H1 (cell line): ENCODE data around the gene GLTPD2. TPM values are rescaled to one million over a fixed set of nuclear protein-coding genes. Genes with fewer than 3 reads are reported as not detected.

Experiments
- CTCF ChIA-PET: fragments of 300-600 bp; sonication (Branson Sonifier 250); formaldehyde crosslinking; loops from one replicate; lab custom pipeline; 2021; ENCODE audit not compliant: partially characterized antibody; lab: Charles Lee
- POLR2A ChIA-PET: fragments of 300-600 bp; sonication (Branson Sonifier 250); formaldehyde crosslinking; loops from one replicate; lab custom pipeline; 2021; ENCODE audit warnings: inconsistent platforms; ENCODE audit not compliant: partially characterized antibody; lab: Charles Lee
- DNase-seq, 2 experiments: peaks; one replicate each; pipeline versions ENCODE4 v3.0.0 to v3.0.0-alpha.2; 2010 to 2022; ENCODE audit warnings: low spot score in 2 of 2, low read depth in 1 of 2, mixed read lengths in 1 of 2
- FAIRE-seq: peaks from 2 replicates; lab custom pipeline; 2011; peaks lifted over from hg19 to GRCh38; lab: Jason Lieb, UNC
- H2AFZ ChIP-seq: 2 replicates; pipeline ENCODE4 v1.8.1; 2012; ENCODE audit warnings: low read length, inconsistent platforms
- H2AK5ac ChIP-seq: 2 replicates; pipeline ENCODE4 v1.6.1; 2013; ENCODE audit warnings: low read depth, low read length
- H2BK120ac ChIP-seq: replicated peaks from 2 replicates; pipeline ENCODE3; 2013; ENCODE audit warnings: low read depth, low read length, inconsistent platforms
- H2BK12ac ChIP-seq: 2 replicates; pipeline ENCODE4 v1.6.1; 2013; ENCODE audit warnings: low read depth, low read length
- H2BK15ac ChIP-seq: 2 replicates; pipeline ENCODE4 v1.6.1; 2013; ENCODE audit warnings: low read length
- H2BK20ac ChIP-seq: 2 replicates; pipeline ENCODE4 v1.6.1; 2013; ENCODE audit warnings: low read length
- H2BK5ac ChIP-seq: 2 replicates; pipeline ENCODE4 v1.6.1; 2013; ENCODE audit warnings: low read depth, low read length
- H3K14ac ChIP-seq: 2 replicates; pipeline ENCODE4 v1.6.1; 2013; ENCODE audit warnings: inconsistent platforms; ENCODE audit not compliant: insufficient read length
- H3K18ac ChIP-seq: 2 replicates; pipeline ENCODE4 v1.6.1; 2013; ENCODE audit warnings: low read length; ENCODE audit errors: extremely low read depth
- H3K23ac ChIP-seq: 2 replicates; pipeline ENCODE4 v1.6.1; 2013; ENCODE audit warnings: inconsistent platforms; ENCODE audit not compliant: insufficient read length
- H3K23me2 ChIP-seq: 2 replicates; pipeline ENCODE4 v1.6.1; 2013; ENCODE audit warnings: low read depth, low read length
- H3K27ac ChIP-seq: 2 replicates; pipeline ENCODE4 v1.6.1; 2011; ENCODE audit warnings: low read depth, low read length, inconsistent platforms
- H3K27me3 ChIP-seq, 4 experiments: replicated peaks in 1 of 4; 1 replicate in 1 of 4; 2 replicates in 3 of 4; pipeline versions ENCODE4 v1.6.1 to v1.8.1; 2011 to 2013; ENCODE audit warnings: low read length in 3 of 4, mild to moderate bottlenecking in 3 of 4, inconsistent platforms in 2 of 4, mixed read lengths in 2 of 4, moderate library complexity in 1 of 4; ENCODE audit not compliant: control insufficient read depth in 3 of 4, insufficient read depth in 3 of 4; ENCODE audit errors: extremely low read depth in 1 of 4
- H3K36me3 ChIP-seq, 4 experiments: 2 replicates each; pipeline versions ENCODE4 v1.6.1 to v1.8.1; 2011 to 2013; ENCODE audit warnings: mild to moderate bottlenecking in 4 of 4, low read length in 3 of 4, moderate library complexity in 2 of 4, control low read depth in 1 of 4, inconsistent platforms in 1 of 4; ENCODE audit not compliant: insufficient read depth in 4 of 4, control insufficient read depth in 2 of 4
- H3K4ac ChIP-seq: replicated peaks from 2 replicates; pipeline ENCODE3; 2013; ENCODE audit warnings: low read length, low read depth, mixed read lengths, inconsistent platforms; ENCODE audit not compliant: insufficient read length
- H3K4me1 ChIP-seq, 4 experiments: replicated peaks in 1 of 4; 1 replicate in 1 of 4; 2 replicates in 3 of 4; pipeline versions ENCODE4 v1.6.1 to v1.8.1; 2011 to 2013; ENCODE audit warnings: low read length in 3 of 4, inconsistent platforms in 2 of 4, mixed read lengths in 1 of 4; ENCODE audit not compliant: insufficient read depth in 4 of 4, control insufficient read depth in 3 of 4
- H3K4me2 ChIP-seq, 2 experiments: 2 replicates each; pipeline versions ENCODE4 v1.6.1 to v1.8.1; 2011 to 2013; ENCODE audit warnings: low read depth in 2 of 2, low read length in 2 of 2, control low read depth in 1 of 2, inconsistent platforms in 1 of 2, mild to moderate bottlenecking in 1 of 2; ENCODE audit not compliant: insufficient read depth in 1 of 2
- H3K4me3 ChIP-seq, 4 experiments: fragments of 200-600, 300-600 bp in 1 of 4; sonication (generic), shearing (Covaris generic), sonication (Bioruptor Twin) in 1 of 4; 2 replicates each; pipeline versions ENCODE4 v1.5.1 to v1.8.1; 2011 to 2016; ENCODE audit warnings: low read length in 4 of 4, low read depth in 3 of 4, control low read depth in 2 of 4, inconsistent platforms in 2 of 4, mild to moderate bottlenecking in 2 of 4, mixed read lengths in 1 of 4, moderate library complexity in 1 of 4; ENCODE audit not compliant: insufficient read depth in 2 of 4; ENCODE audit errors: extremely low read depth in 1 of 4
- H3K56ac ChIP-seq: replicated peaks from 2 replicates; pipeline ENCODE3; 2013; ENCODE audit warnings: low read depth, mild to moderate bottlenecking, mixed read lengths, low read length, inconsistent platforms; ENCODE audit not compliant: insufficient read length
- H3K79me1 ChIP-seq: 2 replicates; pipeline ENCODE4 v1.6.1; 2013; ENCODE audit warnings: low read depth, low read length, control low read depth
- H3K79me2 ChIP-seq, 2 experiments: 2 replicates each; pipeline versions ENCODE4 v1.6.1 to v1.8.1; 2012 to 2013; ENCODE audit warnings: low read length in 2 of 2, mild to moderate bottlenecking in 2 of 2, inconsistent platforms in 1 of 2; ENCODE audit not compliant: insufficient read depth in 2 of 2, control insufficient read depth in 1 of 2
- H3K9ac ChIP-seq, 4 experiments: replicated peaks in 1 of 4; 1 replicate in 1 of 4; 2 replicates in 3 of 4; pipeline versions ENCODE4 v1.6.1 to v1.8.1; 2011 to 2013; ENCODE audit warnings: low read depth in 3 of 4, low read length in 3 of 4, control low read depth in 2 of 4, mild to moderate bottlenecking in 2 of 4, moderate library complexity in 2 of 4, inconsistent platforms in 1 of 4; ENCODE audit errors: extremely low read depth in 1 of 4
- H3K9me3 ChIP-seq, 2 experiments: 2 replicates each; pipeline versions ENCODE4 v1.6.1 to v1.8.1; 2012 to 2013; ENCODE audit warnings: mild to moderate bottlenecking in 2 of 2, moderate library complexity in 2 of 2, control low read depth in 1 of 2, inconsistent platforms in 1 of 2, low read depth in 1 of 2, low read length in 1 of 2, mixed read lengths in 1 of 2; ENCODE audit not compliant: insufficient read depth in 2 of 2
- H4K20me1 ChIP-seq, 2 experiments: replicated peaks in 1 of 2; 2 replicates each; pipeline versions ENCODE3 to v1.8.1; 2011 to 2013; ENCODE audit warnings: inconsistent platforms in 2 of 2, low read length in 2 of 2, mild to moderate bottlenecking in 1 of 2; ENCODE audit not compliant: insufficient read depth in 2 of 2, control insufficient read depth in 1 of 2
- H4K5ac ChIP-seq: 2 replicates; pipeline ENCODE4 v1.6.1; 2013; ENCODE audit warnings: low read length, low read depth, mixed read lengths, inconsistent platforms; ENCODE audit not compliant: insufficient read length
- H4K8ac ChIP-seq: 2 replicates; pipeline ENCODE4 v1.8.0; 2013; ENCODE audit warnings: mild to moderate bottlenecking, moderate library complexity, low read length, inconsistent platforms; ENCODE audit not compliant: insufficient read depth; ENCODE audit errors: extremely low read depth
- H4K91ac ChIP-seq: replicated peaks from 2 replicates; pipeline ENCODE3; 2013; ENCODE audit warnings: low read length, mixed read lengths, inconsistent platforms; ENCODE audit not compliant: insufficient read length
- BACH1 ChIP-seq: IDR thresholded peaks from 2 replicates; pipeline ENCODE4 v1.6.1; 2012; ENCODE audit warnings: low read length, improper control_type of control experiment
- HDAC6 ChIP-seq: IDR thresholded peaks from one replicate; pipeline ENCODE4 v1.7.1; 2012; ENCODE audit warnings: low read depth, mild to moderate bottlenecking, inconsistent platforms, low read length, moderate library complexity
- JUND ChIP-seq: IDR thresholded peaks from 2 replicates; pipeline ENCODE4 v1.6.1; 2011; ENCODE audit warnings: mild to moderate bottlenecking, improper control_type of control experiment, low read length
- MAFK ChIP-seq: IDR thresholded peaks from 2 replicates; pipeline ENCODE4 v1.6.1; 2012; ENCODE audit warnings: low read depth, mild to moderate bottlenecking, improper control_type of control experiment, low read length
- RAD21 ChIP-seq, 2 experiments: IDR thresholded peaks in 1 of 2; conservative IDR thresholded peaks in 1 of 2; 2 replicates each; pipeline ENCODE4 v1.6.1; 2011; ENCODE audit warnings: low read depth in 2 of 2, low read length in 2 of 2, improper control_type of control experiment in 1 of 2, inconsistent platforms in 1 of 2, mild to moderate bottlenecking in 1 of 2, moderate library complexity in 1 of 2
- RNF2 ChIP-seq: fragments of 200-900, 300-1000 bp; sonication (generic); IDR thresholded peaks from 2 replicates; pipeline ENCODE4 v1.7.1; 2016; ENCODE audit warnings: borderline replicate concordance, low read depth, mild to moderate bottlenecking, antibody characterized with exemption, low read length; ENCODE audit not compliant: poor library complexity, severe bottlenecking; ENCODE audit errors: missing control alignments
- SP2 ChIP-seq: IDR thresholded peaks from 2 replicates; pipeline ENCODE4 v1.6.1; 2012; ENCODE audit warnings: mild to moderate bottlenecking, low read length, inconsistent platforms
- SP4 ChIP-seq: IDR thresholded peaks from 2 replicates; pipeline ENCODE4 v1.6.1; 2012; ENCODE audit warnings: low read length, inconsistent platforms
- TAF1 ChIP-seq: IDR thresholded peaks from 2 replicates; pipeline ENCODE4 v1.6.1; 2011; ENCODE audit warnings: mild to moderate bottlenecking, low read depth, low read length
- YY1 ChIP-seq: IDR thresholded peaks from 2 replicates; pipeline ENCODE4 v1.6.1; 2011; ENCODE audit warnings: low read depth, mild to moderate bottlenecking, low read length
- WGBS, 2 experiments: shearing (Covaris generic) in 1 of 2; methylation state at CpG; one replicate each; pipeline versions ENCODE4 v1.1.6 to v1.1.7; 2013 to 2015; ENCODE audit warnings: low lambda C conversion rate in 2 of 2, mixed read lengths in 2 of 2, inconsistent platforms in 1 of 2, low coverage in 1 of 2, missing lambda C conversion rate in 1 of 2; ENCODE audit not compliant: insufficient replicate concordance in 2 of 2, insufficient coverage in 1 of 2, insufficient read length in 1 of 2; ENCODE audit errors: extremely low coverage in 1 of 2, missing lambda C conversion rate in 1 of 2; 5-methylcytosine and 5-hydroxymethylcytosine counted together
- polyA plus RNA-seq, 7 experiments: library from polyadenylated mRNA; depleted of rRNA in 3 of 7; stranded (reverse) in 5 of 7; unstranded in 2 of 7; fragments of >200 nt in 5 of 7; fragments of 200-250 nt in 2 of 7; gene quantifications; 1 replicate in 5 of 7; 2 replicates in 1 of 7; 4 replicates in 1 of 7; pipeline versions ENCODE4 v1.2.1 to v1.2.3, GENCODE V29; 2011 to 2013; ENCODE audit warnings: missing spikeins in 2 of 7, mixed read lengths in 2 of 7
- total RNA-seq: library from RNA; stranded (reverse); fragmentation: NEBNext Ultra II Directional; extraction: Animal tissue kit (Norgen Biotek cat#: 25700); gene quantifications from 2 replicates; pipeline ENCODE4 v1.2.1, GENCODE V29; 2021

Gene GLTPD2
- total and polyA plus RNA-seq, 2 of the 8 experiments (the other 6 are each of a cell fraction or from before 2014, with no cell fraction given): not detected

GRCh38 chr17:4827399-4827798 lies 38.6 kb downstream of the GLTPD2 start:
- Histone ChIP-seq H2BK20ac (no peak overlapping the region), H3K27me3 (no peaks in the 10 kb centered on the region), H2AFZ (no peak overlapping the region), H3K9me3 (no peaks in the 10 kb centered on the region), H4K5ac (no peak overlapping the region), H3K27ac (no peak overlapping the region), H4K91ac (no peak overlapping the region), H3K4me1 (no peaks in the 10 kb centered on the region), H4K20me1 (peaks cover 0 to 2% of the 10 kb centered on the region in 2 experiments), H3K18ac (no peak overlapping the region), H3K56ac (no peak overlapping the region), H2BK5ac (no peak overlapping the region), H3K23ac (no peak overlapping the region), H3K79me1 (no peaks in the 10 kb centered on the region), H3K9ac (no peak overlapping the region; a peak in 1 of 7 replicates), H3K4ac (no peak overlapping the region), H2BK15ac (no peak overlapping the region), H3K36me3 (peaks cover 0 to 3% (median 1%) of the 10 kb centered on the region in 4 experiments; a peak in 3 of 8 replicates), H3K23me2 (no peaks in the 10 kb centered on the region), H4K8ac (no peak overlapping the region; the same call in 1 of the 2 replicates), H3K79me2 (no peaks in the 10 kb centered on the region), H2AK5ac (no peak overlapping the region; the same call in 1 of the 2 replicates), H2BK12ac (no peak overlapping the region), H3K4me2 (no peak overlapping the region), H2BK120ac (no peak overlapping the region), H3K4me3 (no peak overlapping the region), H3K14ac (no peak overlapping the region)
- FAIRE-seq: no peak
- WGBS, 2 experiments: 89% methylated on average over 8 of the region's 8 CpGs; no CpG with 5 or more reads in 1 of the 2 experiments
- ChIA-PET CTCF (interaction anchor here (0.5 to 4.1 kb wide), 2 partner anchors 11 to 386 kb away, joined by 3 to 16 read pairs; no protein-coding TSS in a partner anchor), POLR2A (interaction anchor here (1.0 kb wide), 1 partner anchor 11 kb away, joined by 3 read pairs; no protein-coding TSS in a partner anchor)
- no peak for DNase-seq
- no peak for TF ChIP-seq RNF2
- no peak for TF ChIP-seq BACH1
- TF ChIP-seq MAFK: no peak
- TF ChIP-seq TAF1: no peak
- TF ChIP-seq JUND: no peak
- TF ChIP-seq SP2: no peak
- TF ChIP-seq RAD21 (IDR thresholded peaks at IDR 0.05 in 1 of 2, conservative IDR thresholded peaks at IDR 0.05 in 1 of 2; ENCODE audit: low read depth in 2 of 2, low read length in 2 of 2): no peak
- TF ChIP-seq HDAC6: no peak
- no peak for TF ChIP-seq SP4
- TF ChIP-seq YY1: no peak
